GM18508 (cell line): Measurements from ENCODE around the gene UGT1A4.

Experiments used
- ATAC-seq: cut with Tn5 transposase; IDR thresholded peaks from one replicate; pipeline ENCODE4 v1.9.1; 2021; ENCODE audit warnings: moderate number of reproducible peaks; ENCODE audit not compliant: insufficient read depth, unreplicated experiment

Gene UGT1A4

GRCh38 chr2:233718552-233718951 lies at the start of gene UGT1A4:
UGT1A4 (plus strand) TSS chr2:233718736; CDS start chr2:233718821, 85 bp downstream.
- no peak for ATAC-seq

GRCh38 chr2:233671290-233672161 lies 47.0 kb upstream of the UGT1A4 start, which contains the start of gene UGT1A9:
UGT1A9 (plus strand) TSS chr2:233671898; CDS start chr2:233671935, 37 bp downstream.
- ATAC-seq = no peak

- ATAC-seq = no peak
Measured at GRCh38 chr2:233672886-233673285, 45.6 kb upstream of the UGT1A4 start.

GRCh38 chr2:233673896-233674295 lies 44.6 kb upstream of the UGT1A4 start:
- no peak for ATAC-seq

- no peak for ATAC-seq
Measured at GRCh38 chr2:233674314-233674713, 44.2 kb upstream of the UGT1A4 start.

GRCh38 chr2:233674995-233675394 lies 43.5 kb upstream of the UGT1A4 start:
- no peak for ATAC-seq

- ATAC-seq = no peak
Measured at GRCh38 chr2:233676046-233676445, 42.5 kb upstream of the UGT1A4 start.

GRCh38 chr2:233679196-233679595 lies 39.3 kb upstream of the UGT1A4 start:
- no peak for ATAC-seq

- no peak for ATAC-seq
Measured at GRCh38 chr2:233680361-233681045, 38.0 kb upstream of the UGT1A4 start.

- no peak for ATAC-seq
Measured at GRCh38 chr2:233681521-233682099, 36.9 kb upstream of the UGT1A4 start, which contains the start of gene UGT1A7. UGT1A7 (plus strand) TSS chr2:233681901; CDS start chr2:233681938, 37 bp downstream.

- ATAC-seq = no peak
Measured at GRCh38 chr2:233684640-233685039, 33.9 kb upstream of the UGT1A4 start.

- no peak for ATAC-seq
Measured at GRCh38 chr2:233686928-233687327, 31.6 kb upstream of the UGT1A4 start.

GRCh38 chr2:233688341-233688740 lies 30.2 kb upstream of the UGT1A4 start:
- ATAC-seq = no peak

GRCh38 chr2:233689031-233689430 lies 29.5 kb upstream of the UGT1A4 start:
- no peak for ATAC-seq

- no peak for ATAC-seq
Measured at GRCh38 chr2:233689501-233689900, 29.0 kb upstream of the UGT1A4 start.

GRCh38 chr2:233690444-233690843 lies 28.1 kb upstream of the UGT1A4 start:
- no peak for ATAC-seq

- no peak for ATAC-seq
Measured at GRCh38 chr2:233691443-233692433, 26.8 kb upstream of the UGT1A4 start.

GRCh38 chr2:233692648-233693047 lies 25.9 kb upstream of the UGT1A4 start, which contains the start of gene UGT1A6:
UGT1A6 (plus strand) TSS chr2:233692890; CDS start chr2:233693005, 115 bp downstream.
- no peak for ATAC-seq

- ATAC-seq = no peak
Measured at GRCh38 chr2:233693963-233694362, 24.6 kb upstream of the UGT1A4 start.

GRCh38 chr2:233698740-233699139 lies 19.8 kb upstream of the UGT1A4 start:
- no peak for ATAC-seq
